Measurements from ENCODE around the gene TMEM139.

- TF ChIP-seq ZBTB43 (CRISPR knock-in tag; IDR thresholded peaks at IDR 0.05) (no peak), TP53 (CRISPR knock-in tag; IDR thresholded peaks at IDR 0.05) (no peak), CTCF (IDR thresholded peaks at IDR 0.05) (no peak), GTF2I (CRISPR knock-in tag; conservative IDR thresholded peaks at IDR 0.05) (no peak), SP1 (CRISPR knock-in tag; conservative IDR thresholded peaks at IDR 0.05) (no peak)
Observed at GRCh38 chr7:143285806-143286521, 1.2 kb downstream of the TMEM139 start.
